HEK293 (cell line): ENCODE measurements around the gene ADAMTS16.
A peak's percentile ranks its signal among the peaks of the same experiment; 100 is the strongest.

Source experiments
- CTCF ChIA-PET: fragments of 350-600 bp; formaldehyde crosslinking; extraction: SDS; loops from one replicate; lab custom pipeline; 2021; ENCODE audit warnings: antibody characterized with exemption; lab: Yijun Ruan, JAX
- POLR2A ChIA-PET: fragments of 300-600 bp; formaldehyde crosslinking; extraction: SDS; loops from one replicate; lab custom pipeline; 2020; ENCODE audit warnings: antibody characterized with exemption, inconsistent platforms; lab: Yijun Ruan, JAX
- H3K27ac ChIP-seq: fragments of 200-500 bp; sonication (Bioruptor generic); 2 replicates; pipeline ENCODE4 v1.5.1; 2014; ENCODE audit warnings: low read depth, low read length, control low read depth, inconsistent platforms; ENCODE audit errors: extremely low read depth
- H3K36me3 ChIP-seq, 2 experiments: fragments of 200-500 bp in 1 of 2; sonication (Bioruptor generic) in 1 of 2; 1 replicate in 1 of 2; 2 replicates in 1 of 2; pipeline ENCODE4 v1.5.1; 2014 to 2017; ENCODE audit warnings: inconsistent platforms in 2 of 2, low read length in 2 of 2; ENCODE audit not compliant: control insufficient read depth in 2 of 2, insufficient read depth in 1 of 2
- H3K4me1 ChIP-seq: fragments of 200-500 bp; sonication (Bioruptor generic); 2 replicates; pipeline ENCODE4 v1.5.1; 2014; ENCODE audit warnings: mild to moderate bottlenecking, low read length, inconsistent platforms; ENCODE audit not compliant: control insufficient read depth, insufficient read depth
- H3K4me3 ChIP-seq: 2 replicates; pipeline ENCODE4 v1.5.1; 2011; ENCODE audit warnings: low read depth, mild to moderate bottlenecking, control low read depth, low read length, moderate library complexity
- H3K9me3 ChIP-seq: fragments of 200-500 bp; sonication (Bioruptor generic); 2 replicates; pipeline ENCODE4 v1.5.1; 2014; ENCODE audit warnings: low read depth, low read length, inconsistent platforms; ENCODE audit not compliant: control insufficient read depth, insufficient read depth
- BCL11B ChIP-seq: fragments of 450-650 bp; formaldehyde crosslinking; IDR thresholded peaks from 2 replicates; pipeline ENCODE4 v1.5.1; 2016; ENCODE audit warnings: low read depth, missing biosample characterization, missing genetic modification characterization
- HOXC10 ChIP-seq: sonication (generic); formaldehyde crosslinking; IDR thresholded peaks from 2 replicates; pipeline ENCODE4 v1.8.1; 2023; ENCODE audit warnings: mild to moderate bottlenecking, missing genetic modification reagents
- KLF16 ChIP-seq: fragments of 450-650 bp; formaldehyde crosslinking; IDR thresholded peaks from 2 replicates; pipeline ENCODE4 v1.5.1; 2017; ENCODE audit warnings: missing biosample characterization, missing genetic modification characterization
- KLF8 ChIP-seq: fragments of 450-650 bp; formaldehyde crosslinking; IDR thresholded peaks from 2 replicates; pipeline ENCODE4 v1.5.1; 2016; ENCODE audit warnings: missing biosample characterization, missing genetic modification characterization
- MZF1 ChIP-seq: fragments of 450-650 bp; formaldehyde crosslinking; IDR thresholded peaks from 2 replicates; pipeline ENCODE4 v1.5.1; 2017; ENCODE audit warnings: missing biosample characterization, missing genetic modification characterization, borderline replicate concordance
- PBX3 ChIP-seq: sonication (generic); formaldehyde crosslinking; IDR thresholded peaks from 2 replicates; pipeline ENCODE4 v1.8.1; 2022; ENCODE audit warnings: mild to moderate bottlenecking, moderate library complexity, missing genetic modification reagents
- TCF7L2 ChIP-seq: IDR thresholded peaks from 2 replicates; pipeline ENCODE4 v1.6.1; 2011; ENCODE audit warnings: low read depth, mild to moderate bottlenecking, inconsistent platforms, low read length, moderate library complexity, borderline replicate concordance
- YY2 ChIP-seq: fragments of 450-650 bp; formaldehyde crosslinking; IDR thresholded peaks from 2 replicates; pipeline ENCODE4 v1.5.1; 2016; ENCODE audit warnings: missing biosample characterization, missing genetic modification characterization
- ZBTB17 ChIP-seq: fragments of 450-650 bp; formaldehyde crosslinking; IDR thresholded peaks from 2 replicates; pipeline ENCODE4 v1.5.1; 2016; ENCODE audit warnings: missing biosample characterization, missing genetic modification characterization
- ZBTB21 ChIP-seq: fragments of 450-650 bp; formaldehyde crosslinking; IDR thresholded peaks from 2 replicates; pipeline ENCODE4 v1.5.1; 2017; ENCODE audit warnings: missing biosample characterization, missing genetic modification characterization
- ZBTB48 ChIP-seq: fragments of 450-650 bp; formaldehyde crosslinking; IDR thresholded peaks from 2 replicates; pipeline ENCODE4 v1.5.1; 2016; ENCODE audit warnings: missing biosample characterization, missing genetic modification characterization
- ZIC2 ChIP-seq: fragments of 450-650 bp; formaldehyde crosslinking; IDR thresholded peaks from 2 replicates; pipeline ENCODE4 v1.5.1; 2016; ENCODE audit warnings: missing biosample characterization, missing genetic modification characterization
- ZNF140 ChIP-seq: fragments of 450-650 bp; formaldehyde crosslinking; IDR thresholded peaks from 2 replicates; pipeline ENCODE4 v1.5.1; 2016; ENCODE audit warnings: missing biosample characterization, missing genetic modification characterization
- ZNF146 ChIP-seq: fragments of 450-650 bp; formaldehyde crosslinking; IDR thresholded peaks from 2 replicates; pipeline ENCODE4 v1.5.1; 2016; ENCODE audit warnings: missing biosample characterization, missing genetic modification characterization
- ZNF26 ChIP-seq: fragments of 450-650 bp; formaldehyde crosslinking; IDR thresholded peaks from 2 replicates; pipeline ENCODE4 v1.5.1; 2016; ENCODE audit warnings: missing biosample characterization, missing genetic modification characterization
- ZNF311 ChIP-seq: fragments of 450-650 bp; formaldehyde crosslinking; IDR thresholded peaks from 2 replicates; pipeline ENCODE4 v1.5.1; 2017; ENCODE audit warnings: missing biosample characterization, missing genetic modification characterization, borderline replicate concordance
- ZNF335 ChIP-seq: fragments of 450-650 bp; formaldehyde crosslinking; conservative IDR thresholded peaks from 2 replicates; pipeline ENCODE4 v1.5.1; 2016; ENCODE audit warnings: missing biosample characterization, missing genetic modification characterization
- ZNF366 ChIP-seq: fragments of 450-650 bp; formaldehyde crosslinking; conservative IDR thresholded peaks from 2 replicates; pipeline ENCODE4 v1.5.1; 2016; ENCODE audit warnings: missing biosample characterization, missing genetic modification characterization
- ZNF404 ChIP-seq: fragments of 450-650 bp; formaldehyde crosslinking; IDR thresholded peaks from 2 replicates; pipeline ENCODE4 v1.5.1; 2017; ENCODE audit warnings: missing biosample characterization, missing genetic modification characterization
- ZNF416 ChIP-seq: fragments of 450-650 bp; formaldehyde crosslinking; IDR thresholded peaks from 2 replicates; pipeline ENCODE4 v1.5.1; 2016; ENCODE audit warnings: missing biosample characterization, missing genetic modification characterization
- ZNF558 ChIP-seq: fragments of 450-650 bp; formaldehyde crosslinking; IDR thresholded peaks from 2 replicates; pipeline ENCODE4 v1.5.1; 2016; ENCODE audit warnings: missing biosample characterization, missing genetic modification characterization
- ZNF600 ChIP-seq: fragments of 450-650 bp; formaldehyde crosslinking; IDR thresholded peaks from 2 replicates; pipeline ENCODE4 v1.5.1; 2016; ENCODE audit warnings: missing biosample characterization, missing genetic modification characterization
- ZNF623 ChIP-seq: fragments of 450-650 bp; formaldehyde crosslinking; IDR thresholded peaks from 2 replicates; pipeline ENCODE4 v1.5.1; 2016; ENCODE audit warnings: missing biosample characterization, missing genetic modification characterization
- ZNF777 ChIP-seq: fragments of 450-650 bp; formaldehyde crosslinking; IDR thresholded peaks from 2 replicates; pipeline ENCODE4 v1.5.1; 2017; ENCODE audit warnings: missing biosample characterization, missing genetic modification characterization, borderline replicate concordance
- ZXDB ChIP-seq: fragments of 450-650 bp; formaldehyde crosslinking; IDR thresholded peaks from 2 replicates; pipeline ENCODE4 v1.5.1; 2016; ENCODE audit warnings: missing biosample characterization, missing genetic modification characterization
- TF ChIP-seq, protein P1 (sequence below): fragments of 450-650 bp; formaldehyde crosslinking; IDR thresholded peaks from 2 replicates; pipeline ENCODE4 v1.5.1; 2017; ENCODE audit warnings: missing biosample characterization, missing genetic modification characterization
- TF ChIP-seq, protein P2 (sequence below): fragments of 450-650 bp; formaldehyde crosslinking; IDR thresholded peaks from 2 replicates; pipeline ENCODE4 v1.5.1; 2016; ENCODE audit warnings: missing biosample characterization, missing genetic modification characterization, borderline replicate concordance

ADAMTS16 gene

GRCh38 chr5:5339257-5339656 is 199.1 kb downstream of the ADAMTS16 start:
- H3K9me3 ChIP-seq = no peaks in the 10 kb centered on the region
- POLR2A ChIA-PET = no interaction called here
- CTCF ChIA-PET = interaction anchor here (1.7 kb wide), 1 partner anchor 27 kb away, joined by 7 read pairs; no protein-coding TSS in a partner anchor
- no peak overlapping the region for H3K27ac ChIP-seq
- TF ChIP-seq ZNF140 (tag by site-specific recombination) = peak; percentile 99
- no peak for TF ChIP-seq ZNF311
- TF ChIP-seq ZBTB17 (tag by site-specific recombination) = no peak
- no peak overlapping the region for H3K4me3 ChIP-seq
- H3K36me3 ChIP-seq = no peaks in the 10 kb centered on the region
- H3K4me1 ChIP-seq = peaks cover 55% of the 10 kb centered on the region

GRCh38 chr5:5340206-5340729 is 200.1 kb downstream of the ADAMTS16 start:
- H3K27ac ChIP-seq = peak overlapping the region; percentile 72
- CTCF ChIA-PET = interaction anchor here (0.6 to 1.7 kb wide), 5 partner anchors 8 to 197 kb away, joined by 3 to 7 read pairs (median 4); no protein-coding TSS in a partner anchor
- H3K4me3 ChIP-seq = no peak overlapping the region
- POLR2A ChIA-PET = no interaction called here
- no peaks in the 10 kb centered on the region for H3K9me3 ChIP-seq
- H3K36me3 ChIP-seq = no peaks in the 10 kb centered on the region
- H3K4me1 ChIP-seq = peaks cover 54% of the 10 kb centered on the region
- TF ChIP-seq ZNF416 (tag by site-specific recombination) = 0 out of 2 replicates have a peak, but pooled peaks have one; percentile 32
- 0 out of 2 replicates have a peak, but pooled peaks have one; percentile 46 for TF ChIP-seq KLF16 (tag by site-specific recombination)
- TF ChIP-seq TCF7L2 = no peak
- TF ChIP-seq ZNF335 (tag by site-specific recombination) = peak; percentile 50
- TF ChIP-seq ZNF777 (tag by site-specific recombination) = no peak
- peak; percentile 31 for TF ChIP-seq ZNF623 (tag by site-specific recombination)
- TF ChIP-seq ZBTB48 = peak; percentile 77; the same call in 1 of the 2 replicates
- TF ChIP-seq, protein P1, sequence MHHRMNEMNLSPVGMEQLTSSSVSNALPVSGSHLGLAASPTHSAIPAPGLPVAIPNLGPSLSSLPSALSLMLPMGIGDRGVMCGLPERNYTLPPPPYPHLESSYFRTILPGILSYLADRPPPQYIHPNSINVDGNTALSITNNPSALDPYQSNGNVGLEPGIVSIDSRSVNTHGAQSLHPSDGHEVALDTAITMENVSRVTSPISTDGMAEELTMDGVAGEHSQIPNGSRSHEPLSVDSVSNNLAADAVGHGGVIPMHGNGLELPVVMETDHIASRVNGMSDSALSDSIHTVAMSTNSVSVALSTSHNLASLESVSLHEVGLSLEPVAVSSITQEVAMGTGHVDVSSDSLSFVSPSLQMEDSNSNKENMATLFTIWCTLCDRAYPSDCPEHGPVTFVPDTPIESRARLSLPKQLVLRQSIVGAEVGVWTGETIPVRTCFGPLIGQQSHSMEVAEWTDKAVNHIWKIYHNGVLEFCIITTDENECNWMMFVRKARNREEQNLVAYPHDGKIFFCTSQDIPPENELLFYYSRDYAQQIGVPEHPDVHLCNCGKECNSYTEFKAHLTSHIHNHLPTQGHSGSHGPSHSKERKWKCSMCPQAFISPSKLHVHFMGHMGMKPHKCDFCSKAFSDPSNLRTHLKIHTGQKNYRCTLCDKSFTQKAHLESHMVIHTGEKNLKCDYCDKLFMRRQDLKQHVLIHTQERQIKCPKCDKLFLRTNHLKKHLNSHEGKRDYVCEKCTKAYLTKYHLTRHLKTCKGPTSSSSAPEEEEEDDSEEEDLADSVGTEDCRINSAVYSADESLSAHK (tag by site-specific recombination) = no peak
- peak; percentile 76 for TF ChIP-seq ZNF558 (tag by site-specific recombination)
- no peak for TF ChIP-seq BCL11B (tag by site-specific recombination)
- TF ChIP-seq KLF8 (tag by site-specific recombination) = peak; percentile 94
- peak; percentile 93 for TF ChIP-seq MZF1 (tag by site-specific recombination)
- peak; percentile 99 for TF ChIP-seq ZIC2 (tag by site-specific recombination)
- TF ChIP-seq ZNF146 = peak; percentile 43; the same call in 1 of the 2 replicates
- peak; percentile 97 for TF ChIP-seq ZXDB (tag by site-specific recombination)
- peak; percentile 97 for TF ChIP-seq ZNF600 (tag by site-specific recombination)
- TF ChIP-seq, protein P2, sequence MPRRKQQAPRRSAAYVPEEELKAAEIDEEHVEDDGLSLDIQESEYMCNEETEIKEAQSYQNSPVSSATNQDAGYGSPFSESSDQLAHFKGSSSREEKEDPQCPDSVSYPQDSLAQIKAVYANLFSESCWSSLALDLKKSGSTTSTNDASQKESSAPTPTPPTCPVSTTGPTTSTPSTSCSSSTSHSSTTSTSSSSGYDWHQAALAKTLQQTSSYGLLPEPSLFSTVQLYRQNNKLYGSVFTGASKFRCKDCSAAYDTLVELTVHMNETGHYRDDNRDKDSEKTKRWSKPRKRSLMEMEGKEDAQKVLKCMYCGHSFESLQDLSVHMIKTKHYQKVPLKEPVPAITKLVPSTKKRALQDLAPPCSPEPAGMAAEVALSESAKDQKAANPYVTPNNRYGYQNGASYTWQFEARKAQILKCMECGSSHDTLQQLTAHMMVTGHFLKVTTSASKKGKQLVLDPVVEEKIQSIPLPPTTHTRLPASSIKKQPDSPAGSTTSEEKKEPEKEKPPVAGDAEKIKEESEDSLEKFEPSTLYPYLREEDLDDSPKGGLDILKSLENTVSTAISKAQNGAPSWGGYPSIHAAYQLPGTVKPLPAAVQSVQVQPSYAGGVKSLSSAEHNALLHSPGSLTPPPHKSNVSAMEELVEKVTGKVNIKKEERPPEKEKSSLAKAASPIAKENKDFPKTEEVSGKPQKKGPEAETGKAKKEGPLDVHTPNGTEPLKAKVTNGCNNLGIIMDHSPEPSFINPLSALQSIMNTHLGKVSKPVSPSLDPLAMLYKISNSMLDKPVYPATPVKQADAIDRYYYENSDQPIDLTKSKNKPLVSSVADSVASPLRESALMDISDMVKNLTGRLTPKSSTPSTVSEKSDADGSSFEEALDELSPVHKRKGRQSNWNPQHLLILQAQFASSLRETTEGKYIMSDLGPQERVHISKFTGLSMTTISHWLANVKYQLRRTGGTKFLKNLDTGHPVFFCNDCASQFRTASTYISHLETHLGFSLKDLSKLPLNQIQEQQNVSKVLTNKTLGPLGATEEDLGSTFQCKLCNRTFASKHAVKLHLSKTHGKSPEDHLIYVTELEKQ (tag by site-specific recombination) = peak; percentile 65; the same call in 1 of the 2 replicates
- peak; percentile 66 for TF ChIP-seq ZBTB21 (tag by site-specific recombination)
- no peak for TF ChIP-seq ZNF26 (tag by site-specific recombination)
- TF ChIP-seq YY2 (tag by site-specific recombination) = peak; percentile 37; the same call in 1 of the 2 replicates
- TF ChIP-seq ZNF404 (tag by site-specific recombination) = 0 out of 2 replicates have a peak, but pooled peaks have one; percentile 25
- TF ChIP-seq PBX3 (CRISPR knock-in tag) = 0 out of 2 replicates have a peak, but pooled peaks have one; percentile 18
- TF ChIP-seq HOXC10 (CRISPR knock-in tag) = no peak
- TF ChIP-seq ZNF366 (tag by site-specific recombination) = peak; percentile 92
